HG03521 (cell line): Measurements from ENCODE around the gene NRXN3.

Experiments used
- ATAC-seq: cut with Tn5 transposase; IDR thresholded peaks from one replicate; pipeline ENCODE4 v1.9.1; 2021; ENCODE audit warnings: mild to moderate bottlenecking, moderate library complexity; ENCODE audit not compliant: unreplicated experiment

NRXN3 gene

GRCh38 chr14:78173346-78174035, 3.3 kb downstream of the NRXN3 start:
- ATAC-seq, result no peak

- no peak for ATAC-seq
These were observed 5.2 kb downstream of the NRXN3 start for GRCh38 chr14:78175412-78175811.

GRCh38 chr14:78178071-78178470, 7.9 kb downstream of the NRXN3 start:
- ATAC-seq, result no peak

GRCh38 chr14:78178971-78179370, 8.8 kb downstream of the NRXN3 start:
- ATAC-seq, result no peak

- ATAC-seq, result no peak
These were observed 11.1 kb downstream of the NRXN3 start for GRCh38 chr14:78181270-78181669.

GRCh38 chr14:78182722-78183121, 12.5 kb downstream of the NRXN3 start:
- no peak for ATAC-seq

GRCh38 chr14:78184157-78184556, 14.0 kb downstream of the NRXN3 start:
- ATAC-seq, result no peak

- no peak for ATAC-seq
These were observed 16.1 kb downstream of the NRXN3 start for GRCh38 chr14:78186277-78186676.

- no peak for ATAC-seq
These were observed 18.7 kb downstream of the NRXN3 start for GRCh38 chr14:78188882-78189281.

GRCh38 chr14:78195431-78195830, 25.3 kb downstream of the NRXN3 start:
- no peak for ATAC-seq

- no peak for ATAC-seq
These were observed 26.1 kb downstream of the NRXN3 start for GRCh38 chr14:78196323-78196722.

- no peak for ATAC-seq
These were observed 26.9 kb downstream of the NRXN3 start for GRCh38 chr14:78197051-78197450.

- ATAC-seq, result no peak
These were observed 32.0 kb downstream of the NRXN3 start for GRCh38 chr14:78202163-78202562.

- no peak for ATAC-seq
These were observed 32.8 kb downstream of the NRXN3 start for GRCh38 chr14:78202976-78203375.

- no peak for ATAC-seq
These were observed 37.2 kb downstream of the NRXN3 start for GRCh38 chr14:78207414-78207813.

GRCh38 chr14:78220273-78220672, 50.1 kb downstream of the NRXN3 start:
- no peak for ATAC-seq

GRCh38 chr14:78222746-78223145, 52.6 kb downstream of the NRXN3 start:
- no peak for ATAC-seq

- no peak for ATAC-seq
These were observed 57.3 kb downstream of the NRXN3 start for GRCh38 chr14:78227248-78228077.

GRCh38 chr14:78228702-78229327, 58.6 kb downstream of the NRXN3 start:
- ATAC-seq, result no peak

- no peak for ATAC-seq
These were observed 62.2 kb downstream of the NRXN3 start for GRCh38 chr14:78232231-78233000.

GRCh38 chr14:78238141-78238540, 68.0 kb downstream of the NRXN3 start:
- no peak for ATAC-seq
